NB4 (cell line): ENCODE results near the gene CABLES2.

Experiments used
- DNase-seq: peaks from one replicate; pipeline ENCODE4 v3.0.0; 2010; ENCODE audit warnings: low read depth
- H3K4me3 ChIP-seq: one replicate; pipeline ENCODE4 v1.5.1; 2011; ENCODE audit warnings: mild to moderate bottlenecking, low read depth, low read length, moderate library complexity
- CTCF ChIP-seq: IDR thresholded peaks from one replicate; pipeline ENCODE4 v1.5.1; 2012; ENCODE audit warnings: low read depth, low read length
- MAX ChIP-seq: IDR thresholded peaks from 2 replicates; pipeline ENCODE4 v1.6.1; 2011; ENCODE audit warnings: low read depth, low read length
- MYC ChIP-seq: IDR thresholded peaks from 2 replicates; pipeline ENCODE4 v1.6.1; 2011; ENCODE audit warnings: low read depth, low read length
- POLR2A ChIP-seq: IDR thresholded peaks from 2 replicates; pipeline ENCODE4 v1.6.1; 2011; ENCODE audit warnings: mild to moderate bottlenecking; ENCODE audit not compliant: insufficient read length; ENCODE audit errors: extremely low read depth

Gene CABLES2

DNA sequence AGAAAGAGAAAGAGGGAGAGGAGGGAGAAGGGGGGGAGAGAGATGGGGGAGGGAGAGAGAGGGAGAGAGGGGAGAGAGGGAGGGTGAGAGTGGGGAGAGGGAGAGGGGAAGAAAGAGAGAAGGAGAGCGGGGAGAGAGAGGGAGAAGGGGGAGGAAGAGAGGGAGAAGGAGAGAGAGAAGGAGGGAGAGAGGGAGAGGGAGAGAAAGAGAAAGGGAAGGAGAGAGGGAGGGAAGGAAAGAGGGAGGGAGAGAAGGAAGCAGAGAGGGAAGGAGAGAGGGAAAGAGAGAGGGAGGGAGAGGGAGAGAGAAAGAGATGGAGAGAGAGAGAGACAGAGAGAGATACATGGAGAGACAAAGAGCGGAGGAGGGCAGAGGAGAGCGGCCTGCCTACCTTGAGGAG, 44.9 kb upstream of the CABLES2 start:
- DNase-seq = no peak
- TF ChIP-seq CTCF (no peak), MAX (no peak), MYC (no peak), POLR2A (no peak)
- no peak overlapping the region for H3K4me3 ChIP-seq

DNA sequence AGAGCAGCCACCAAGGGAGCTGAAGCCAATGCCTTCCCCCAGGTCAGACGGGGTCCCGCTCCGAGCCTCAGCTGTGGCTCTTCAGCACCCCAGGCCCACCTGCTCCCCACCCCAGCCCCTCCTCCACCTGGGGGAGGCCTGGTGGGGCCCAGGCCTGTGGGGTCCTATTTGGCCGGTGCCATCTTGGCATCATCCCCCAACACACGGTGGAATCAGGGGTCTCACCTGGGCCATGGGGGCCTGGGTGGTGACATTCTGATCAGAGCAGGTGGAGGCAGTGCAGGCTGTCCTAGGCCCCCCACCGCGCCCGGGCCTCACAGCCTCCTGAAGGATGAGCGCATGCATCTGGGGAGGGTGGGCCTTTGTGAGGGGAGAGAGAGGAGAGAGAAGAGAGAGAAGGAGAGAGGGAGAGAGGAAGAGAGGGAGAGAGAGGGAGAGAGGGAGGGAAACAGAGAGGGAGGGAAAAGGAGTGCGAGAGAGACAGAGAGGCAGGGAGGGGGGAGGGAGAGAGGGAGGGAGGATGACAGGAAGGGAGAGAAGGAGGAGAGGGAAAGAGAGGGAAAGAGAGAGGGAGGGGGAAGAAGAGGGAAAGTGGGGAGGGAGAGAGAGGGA, 44.2 kb upstream of the CABLES2 start:
- TF ChIP-seq MYC (no peak), CTCF (no peak), MAX (no peak), POLR2A (no peak)
- H3K4me3 ChIP-seq = no peak overlapping the region
- no peak for DNase-seq

DNA sequence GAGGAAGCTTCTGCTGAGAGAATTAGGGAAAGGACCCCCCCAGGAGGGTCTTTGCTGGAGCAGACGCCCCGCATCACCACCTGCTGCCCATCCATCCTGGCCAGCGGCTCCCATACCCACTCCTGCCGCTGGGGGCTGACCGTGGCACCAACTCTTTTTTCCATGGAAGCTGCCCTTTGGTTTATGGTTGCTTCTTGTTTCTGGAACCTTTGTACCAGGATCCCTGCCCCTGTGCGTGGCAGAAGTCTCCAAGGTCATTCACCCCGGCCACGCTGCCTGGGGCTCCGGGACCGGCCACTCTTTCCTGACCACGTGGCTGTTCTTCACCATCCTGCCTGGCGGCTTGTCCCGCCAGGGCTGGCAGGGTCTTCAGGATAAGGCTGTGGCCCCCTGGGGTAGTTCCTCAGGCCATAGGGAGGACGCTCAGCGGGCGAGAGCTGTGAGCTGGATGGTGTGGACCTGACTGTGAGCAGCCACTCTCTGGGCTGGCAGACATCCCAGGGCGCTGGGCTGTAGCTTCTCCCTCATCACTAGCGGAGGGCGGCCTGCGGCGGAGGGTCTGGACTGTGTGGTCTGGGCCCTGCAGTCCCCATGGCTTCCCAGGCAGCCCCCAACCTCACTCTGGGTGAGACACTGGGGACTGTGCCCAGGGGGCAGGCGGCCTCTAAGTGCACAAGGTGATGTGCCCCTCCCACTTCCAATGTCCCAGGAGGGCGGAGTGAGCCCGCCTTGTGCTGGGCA, 43.0 kb upstream of the CABLES2 start:
- DNase-seq = no peak
- TF ChIP-seq POLR2A = no peak
- no peak for TF ChIP-seq MYC
- no peak for TF ChIP-seq MAX
- TF ChIP-seq CTCF = peak; percentile 19
- no peak overlapping the region for H3K4me3 ChIP-seq

GRCh38 chr20:62448788-62449187, 41.7 kb upstream of the CABLES2 start:
- DNase-seq = no peak
- H3K4me3 ChIP-seq = no peak overlapping the region
- TF ChIP-seq MAX (no peak), MYC (no peak), POLR2A (no peak), CTCF (no peak)

GRCh38 chr20:62448038-62448437, 41.0 kb upstream of the CABLES2 start:
- H3K4me3 ChIP-seq = no peak overlapping the region
- DNase-seq = peak; percentile 49
- TF ChIP-seq CTCF (no peak), MYC (no peak), MAX (no peak), POLR2A (no peak)
